HG03432 (cell line): Measurements from ENCODE around the gene SLIT1.
A peak's percentile ranks its signal among the peaks of the same experiment; 100 is the strongest.

Source experiments
- ATAC-seq: cut with Tn5 transposase; IDR thresholded peaks from one replicate; pipeline ENCODE4 v1.9.1; 2021; ENCODE audit warnings: mild to moderate bottlenecking, moderate library complexity; ENCODE audit not compliant: unreplicated experiment

The SLIT1 gene

DNA sequence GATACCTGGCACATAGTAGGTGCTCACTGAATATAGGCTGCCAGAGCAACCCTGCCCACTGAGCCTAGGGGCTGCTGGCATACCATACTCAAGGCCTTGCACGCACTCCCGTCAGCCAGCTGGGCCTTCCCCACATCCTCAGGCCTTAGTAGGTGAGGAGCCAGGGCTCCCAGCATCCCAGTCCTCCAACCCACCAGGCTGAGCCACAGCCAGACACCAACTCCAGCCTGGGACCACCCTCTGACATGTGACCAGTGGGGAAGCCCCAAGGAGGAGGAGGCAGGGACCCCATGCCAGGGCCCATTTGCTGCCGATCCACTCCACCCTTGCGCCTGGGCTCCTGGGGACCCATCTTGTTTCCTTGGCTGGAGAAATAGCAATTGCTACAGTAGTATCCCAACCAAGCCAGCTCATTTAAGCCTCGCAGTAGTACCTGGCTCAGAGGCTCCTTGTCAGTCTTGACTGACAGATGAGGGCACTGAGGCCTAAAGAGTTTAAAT, 11.4 kb downstream of the SLIT1 start:
- no peak for ATAC-seq

DNA sequence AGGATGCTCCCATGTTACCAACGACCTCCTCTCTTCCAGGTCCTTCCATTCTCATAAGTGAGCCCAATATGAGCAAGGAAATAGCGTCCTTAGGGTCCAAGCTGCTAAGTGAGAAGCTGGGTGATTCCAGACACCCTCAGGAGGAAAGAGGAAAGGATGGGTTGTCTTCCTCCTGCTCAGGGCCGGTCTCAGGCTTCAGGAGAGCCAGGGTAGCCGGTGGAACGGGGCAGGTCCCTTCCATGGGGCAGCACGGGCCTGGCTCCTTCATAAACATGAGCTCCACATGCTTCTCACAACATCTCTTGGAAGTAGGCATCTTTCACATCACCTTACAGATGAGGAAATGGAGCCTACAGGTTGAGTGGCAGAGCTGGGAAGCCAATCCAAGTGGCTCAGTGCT, 12.7 kb downstream of the SLIT1 start:
- ATAC-seq = no peak

DNA sequence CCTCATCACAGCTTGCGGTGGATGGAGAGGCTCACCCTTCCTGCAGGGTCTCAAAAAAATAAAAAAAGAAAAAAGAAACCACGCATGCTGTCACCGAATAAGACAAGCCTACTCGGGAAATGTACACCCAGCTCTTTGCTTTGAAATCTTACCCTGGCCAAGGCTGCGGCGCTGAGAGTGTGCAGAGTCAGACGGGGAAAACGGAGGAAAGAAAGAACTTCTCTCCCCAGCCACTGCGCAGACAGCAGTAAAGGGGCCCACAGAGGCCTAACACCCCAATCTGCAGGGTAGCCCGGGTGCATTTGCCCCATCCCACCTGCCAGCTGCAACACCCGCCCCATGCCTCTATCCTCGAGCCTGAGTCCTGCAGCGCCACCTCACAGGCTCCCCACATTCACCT, 14.8 kb downstream of the SLIT1 start:
- no peak for ATAC-seq

DNA sequence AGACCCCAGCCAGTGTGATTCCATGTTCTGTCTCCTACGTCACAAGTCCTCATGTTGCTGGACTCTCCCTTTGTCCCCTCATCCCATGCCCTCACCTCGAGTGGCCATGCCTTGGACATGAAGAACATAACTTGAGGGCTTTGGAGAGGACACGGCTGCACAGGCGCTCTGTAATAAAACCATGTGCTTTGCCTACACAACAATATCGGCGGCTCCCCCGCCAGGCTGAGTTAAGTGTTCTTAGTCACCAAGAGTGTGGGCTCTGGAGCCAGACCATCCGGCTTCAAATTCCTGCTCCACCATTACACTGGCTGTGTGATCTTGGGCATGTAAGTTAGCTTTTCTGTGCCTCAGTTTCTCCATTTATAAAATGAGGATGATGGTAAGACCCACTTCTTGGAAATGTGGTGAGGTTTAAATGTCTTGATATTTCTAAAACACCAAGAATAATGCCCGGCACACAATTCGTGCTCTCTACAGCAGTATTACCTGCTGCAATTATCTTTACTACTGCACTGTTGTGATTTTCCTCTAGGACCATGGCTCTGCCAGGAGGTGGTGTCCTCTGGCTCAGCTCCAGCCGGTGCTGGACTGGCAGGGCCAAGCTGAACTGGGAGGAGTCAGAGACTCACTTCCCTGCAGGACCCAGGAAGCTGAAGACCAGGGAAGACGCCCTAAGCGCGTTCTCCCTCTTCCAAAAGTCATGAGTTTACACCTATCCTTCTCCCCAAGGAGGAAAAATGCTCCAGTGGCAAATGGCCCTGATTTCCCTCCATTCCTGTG, 15.7 kb downstream of the SLIT1 start:
- no peak for ATAC-seq

DNA sequence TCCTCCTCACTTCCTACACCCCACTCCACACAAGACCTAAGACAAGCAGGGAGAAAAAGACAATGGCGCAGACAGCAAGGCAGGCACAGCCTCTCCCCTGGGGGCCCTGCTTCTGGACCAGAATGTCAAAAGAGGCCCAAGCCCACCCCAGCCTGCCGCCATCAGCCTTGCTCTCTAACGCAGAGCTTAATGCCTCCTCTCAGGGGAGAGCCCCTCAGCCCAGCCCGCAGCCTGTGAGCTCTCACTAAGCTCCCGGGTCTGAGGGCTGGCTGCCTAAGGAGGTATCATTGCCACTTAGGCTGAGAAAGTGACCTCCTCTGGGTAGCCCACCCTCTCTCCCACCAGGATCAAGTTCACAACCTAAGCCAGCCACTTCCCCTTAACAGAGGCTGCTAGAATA, 16.7 kb downstream of the SLIT1 start:
- ATAC-seq = no peak

DNA sequence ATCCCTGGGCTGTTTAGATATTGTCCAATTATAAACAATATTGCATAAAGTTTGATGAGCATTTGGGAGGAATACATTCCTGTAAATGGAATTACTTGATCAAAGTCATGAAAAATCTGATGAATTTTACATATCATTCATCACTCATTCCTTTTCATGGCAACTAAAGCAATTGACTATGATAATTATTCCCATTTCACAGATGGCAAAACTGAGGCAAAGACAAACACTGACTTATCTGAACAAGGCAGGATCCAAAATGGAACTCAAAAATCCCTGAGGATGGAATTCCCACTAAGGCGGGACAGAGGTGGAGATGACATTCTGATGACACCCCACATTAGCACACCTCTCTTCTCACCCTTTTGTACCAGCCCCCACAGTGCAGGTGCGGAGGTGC, 17.1 kb downstream of the SLIT1 start:
- no peak for ATAC-seq

DNA sequence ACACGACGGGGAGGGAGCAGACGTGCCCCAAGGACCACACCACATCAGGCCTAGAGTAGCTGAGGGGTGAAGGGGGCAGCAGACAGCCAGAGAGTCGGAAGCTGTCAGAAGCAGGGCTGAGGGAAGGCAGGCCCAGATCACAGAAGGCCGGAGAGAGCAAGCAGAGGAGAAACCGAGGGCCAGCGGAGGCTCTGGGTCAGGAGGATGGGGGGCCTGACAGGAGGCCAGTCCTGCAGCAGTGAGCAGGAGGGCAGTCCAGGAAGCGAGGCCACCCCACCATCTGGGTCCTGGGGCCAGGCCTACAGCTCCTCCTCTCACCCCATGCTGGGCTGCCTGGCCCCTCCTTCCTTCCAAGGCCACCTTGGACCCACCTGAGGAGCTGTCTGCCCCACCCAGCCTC, 20.3 kb downstream of the SLIT1 start:
- ATAC-seq = no peak

DNA sequence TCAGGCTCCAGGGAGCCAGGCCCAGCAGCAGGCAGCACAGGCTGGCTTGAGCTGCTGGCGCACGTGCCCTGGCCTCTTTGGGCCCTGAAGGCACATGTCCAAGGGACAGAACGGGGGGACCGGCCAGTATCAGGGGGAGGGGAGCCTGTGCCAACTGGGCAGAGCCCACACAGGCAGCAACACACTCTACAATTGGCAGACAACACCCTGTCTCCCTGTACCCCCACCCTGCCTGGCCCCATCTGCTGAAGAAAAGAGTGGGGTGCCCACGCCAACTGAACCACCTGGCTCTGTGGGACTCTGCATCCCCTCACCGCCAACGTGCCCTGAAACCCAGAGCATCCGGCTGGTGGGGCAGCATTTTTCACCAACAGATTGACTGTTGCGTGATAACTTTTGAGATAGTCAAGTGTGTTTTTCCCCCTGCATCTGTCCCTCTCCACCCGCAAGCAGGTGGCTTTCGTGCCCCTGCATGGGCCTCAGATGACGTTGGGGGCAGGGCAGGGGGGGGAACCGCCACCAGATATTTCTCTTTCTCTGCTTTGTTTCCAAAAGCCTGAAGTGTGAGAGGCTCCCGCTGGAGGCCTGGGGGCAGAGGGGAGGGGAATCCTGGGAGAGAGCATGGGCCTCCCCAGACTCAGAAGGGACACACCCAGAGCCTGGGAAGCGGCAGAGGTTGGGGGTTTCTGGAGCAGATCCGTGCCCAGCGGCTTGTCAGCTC, 21.8 kb downstream of the SLIT1 start:
- ATAC-seq = no peak

DNA sequence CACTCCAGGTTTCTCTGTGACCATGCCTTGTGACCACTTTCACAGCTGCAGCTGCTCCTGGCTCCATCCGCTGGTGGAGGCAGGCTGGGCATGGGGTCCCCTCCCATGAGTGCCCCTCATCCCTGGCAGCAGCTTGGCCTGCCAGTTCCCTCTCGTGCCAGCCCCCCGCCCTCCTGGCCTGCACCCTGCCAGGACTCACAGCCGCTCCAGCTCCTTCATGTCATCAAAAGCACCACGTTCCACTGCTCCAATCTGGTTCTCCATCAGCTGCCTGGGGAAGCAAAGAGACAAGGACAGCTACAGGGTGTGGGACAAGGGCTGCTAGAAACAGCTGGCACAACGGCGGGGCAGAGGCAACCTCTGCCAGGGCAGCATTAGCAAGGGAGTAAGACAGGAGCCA, 22.6 kb downstream of the SLIT1 start:
- no peak for ATAC-seq

DNA sequence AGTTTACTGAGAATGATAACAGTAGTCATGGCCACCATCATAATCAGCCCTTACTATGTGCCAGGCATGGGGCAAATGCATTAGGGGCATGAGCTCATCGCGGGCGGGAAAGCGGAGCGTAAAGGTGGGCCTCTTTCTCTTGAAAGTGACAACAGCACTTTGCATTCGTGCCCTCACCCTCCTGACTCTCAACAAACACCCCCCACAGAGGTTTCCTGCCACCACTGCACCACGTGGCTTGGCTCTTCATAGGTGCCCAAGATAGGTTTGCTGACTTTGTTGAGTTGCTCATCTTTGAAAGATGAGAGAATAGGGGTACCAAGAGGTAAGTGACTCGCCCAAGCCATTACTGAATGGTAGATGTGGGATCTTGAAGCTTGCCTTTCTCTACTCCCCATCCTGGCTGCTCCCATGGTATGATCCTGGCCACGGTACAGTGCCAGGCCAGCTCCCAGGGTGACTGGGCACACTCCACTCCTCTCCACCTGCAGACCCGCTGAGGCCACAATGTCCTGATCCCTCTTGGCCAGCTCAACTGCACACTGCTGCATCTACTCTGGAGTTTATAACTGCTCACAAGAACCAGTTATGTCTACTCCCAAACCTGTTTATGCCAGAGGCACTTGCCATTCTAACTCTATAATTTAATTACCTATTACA, 26.0 kb downstream of the SLIT1 start:
- no peak for ATAC-seq

DNA sequence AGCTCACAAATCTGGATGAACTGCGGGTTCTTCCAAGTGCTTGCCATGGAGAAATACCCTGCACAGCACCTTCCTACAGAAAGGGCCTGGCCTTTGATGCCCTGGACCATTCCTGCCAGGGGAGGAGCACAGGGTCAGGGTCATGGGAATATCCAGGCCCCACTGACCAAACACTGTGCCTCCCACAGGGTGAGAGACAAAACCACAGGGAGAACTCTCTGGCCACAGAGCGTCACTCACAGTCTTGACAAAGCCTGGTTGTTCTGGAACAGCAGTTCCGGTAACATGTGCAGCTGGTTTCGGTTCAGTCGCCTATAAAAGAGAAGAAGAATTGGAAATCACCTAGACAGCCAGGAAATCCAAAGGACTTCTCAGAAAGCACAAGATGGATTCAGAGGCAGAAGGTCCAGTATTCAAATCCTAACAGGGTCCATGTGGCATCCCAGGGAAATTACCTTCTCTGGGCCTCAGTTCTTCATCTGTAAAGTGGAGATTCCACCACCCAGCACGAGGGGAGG, 28.1 kb downstream of the SLIT1 start:
- ATAC-seq = peak; percentile 62

DNA sequence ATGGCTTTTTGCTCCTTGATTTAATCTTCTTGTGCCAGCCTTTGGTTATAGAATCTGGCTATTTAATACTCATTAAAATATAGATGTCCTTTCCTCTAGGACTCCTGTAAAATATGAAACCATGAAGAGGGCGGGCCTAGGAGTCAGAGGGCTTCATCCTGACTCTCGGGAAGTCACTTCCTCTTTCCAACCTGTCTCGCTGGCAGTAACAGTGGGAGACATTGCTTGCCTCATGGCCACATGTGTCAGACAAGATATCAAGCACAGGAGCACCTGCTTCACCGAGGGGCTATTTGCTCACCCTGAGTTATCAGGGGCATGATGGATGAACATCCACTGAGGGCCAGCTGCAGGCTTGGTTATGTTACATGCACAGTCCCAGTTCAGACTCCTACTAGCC, 31.0 kb downstream of the SLIT1 start:
- no peak for ATAC-seq

DNA sequence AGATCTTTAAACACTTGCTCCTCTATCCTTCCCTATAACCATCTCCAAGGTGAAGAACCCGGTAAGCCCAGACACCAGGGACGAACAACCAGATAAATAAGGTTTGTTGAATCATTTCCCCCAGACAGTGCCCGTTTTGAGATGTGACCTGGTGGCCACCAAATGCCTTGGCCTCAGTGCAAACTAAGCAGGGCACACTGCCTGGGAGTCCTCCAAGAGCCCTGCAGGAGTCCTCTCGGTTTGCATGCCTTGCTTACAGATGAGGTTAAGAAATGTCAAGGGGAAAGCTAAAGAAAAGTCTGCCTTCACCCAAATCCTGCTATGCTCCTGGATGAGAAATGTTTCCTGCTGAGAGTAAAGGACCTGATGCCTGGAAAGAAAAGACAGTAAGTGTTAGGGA, 31.6 kb downstream of the SLIT1 start:
- no peak for ATAC-seq

DNA sequence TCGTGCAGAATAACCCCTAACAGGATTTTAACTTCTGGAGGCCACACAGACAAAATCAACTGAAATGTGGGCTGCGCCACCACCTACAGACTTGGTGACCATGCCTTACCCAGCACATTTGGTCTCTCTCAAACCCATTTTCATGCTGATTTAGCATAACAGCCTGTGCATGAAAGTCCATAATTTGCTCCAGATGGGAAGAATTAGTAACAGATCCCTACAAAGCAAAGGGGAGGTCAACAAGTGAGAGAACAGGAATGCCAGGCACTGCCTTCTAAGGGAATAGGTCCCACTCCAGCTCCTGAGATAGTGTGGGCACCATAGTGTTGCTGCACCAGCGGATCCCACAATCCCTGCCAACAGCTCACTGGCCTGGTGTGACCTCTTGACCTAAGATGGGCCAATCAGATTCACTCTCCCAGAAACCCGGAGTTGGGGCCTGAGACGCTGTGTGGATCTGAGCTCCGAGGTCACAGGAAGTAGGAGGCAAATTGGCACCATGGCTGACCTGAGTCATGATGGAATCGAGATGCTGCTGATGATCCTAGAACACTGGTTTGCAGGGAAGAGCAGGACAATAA, 32.4 kb downstream of the SLIT1 start:
- ATAC-seq = no peak

DNA sequence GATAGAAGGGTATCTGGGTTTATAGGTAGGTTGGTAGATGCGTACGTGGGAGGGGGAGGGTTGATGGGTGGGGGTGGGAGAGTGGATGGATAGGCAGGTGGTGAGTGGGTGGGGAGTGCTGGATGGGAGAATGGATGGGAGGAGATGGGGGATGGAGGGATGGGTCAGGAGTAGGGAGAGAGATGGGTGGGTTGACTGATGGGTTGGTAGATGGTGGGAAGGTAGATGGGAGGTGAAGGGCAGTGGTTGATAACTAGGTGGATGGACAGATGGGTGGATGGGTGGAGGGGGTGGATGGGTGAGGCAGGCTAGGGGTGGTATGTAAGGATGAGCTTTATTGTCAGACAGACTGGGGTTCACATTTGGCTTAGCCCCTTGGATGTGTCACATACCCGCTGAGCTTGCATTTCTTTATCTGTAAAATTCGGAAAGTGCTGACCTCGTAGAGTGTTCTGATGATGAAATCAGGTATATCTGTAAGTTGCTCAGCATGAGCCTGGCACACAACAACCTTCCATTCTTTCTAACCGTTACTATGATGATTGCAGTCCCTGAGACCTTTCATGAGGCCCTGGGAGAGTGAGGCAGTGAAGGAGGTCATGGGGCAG, 34.3 kb downstream of the SLIT1 start:
- no peak for ATAC-seq

DNA sequence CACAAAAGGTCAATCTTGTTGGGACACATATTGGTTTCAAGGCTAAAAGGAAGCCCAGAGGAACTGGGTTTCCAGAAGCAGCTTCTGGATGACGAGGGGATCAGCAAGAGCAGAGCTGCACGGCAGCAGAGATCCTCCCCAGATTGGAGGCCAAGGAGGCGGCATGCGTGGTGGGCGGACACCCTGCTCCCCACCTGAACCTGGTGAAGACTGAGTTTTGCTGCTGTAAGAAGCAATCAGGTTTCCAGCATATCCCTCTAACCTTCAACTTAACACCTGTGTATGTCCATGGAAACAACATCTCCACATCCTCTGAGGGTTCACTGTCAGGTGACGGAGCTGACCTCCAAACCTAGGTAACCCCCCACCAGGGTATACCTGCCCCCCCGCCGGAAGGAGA, 35.1 kb downstream of the SLIT1 start:
- ATAC-seq = no peak

DNA sequence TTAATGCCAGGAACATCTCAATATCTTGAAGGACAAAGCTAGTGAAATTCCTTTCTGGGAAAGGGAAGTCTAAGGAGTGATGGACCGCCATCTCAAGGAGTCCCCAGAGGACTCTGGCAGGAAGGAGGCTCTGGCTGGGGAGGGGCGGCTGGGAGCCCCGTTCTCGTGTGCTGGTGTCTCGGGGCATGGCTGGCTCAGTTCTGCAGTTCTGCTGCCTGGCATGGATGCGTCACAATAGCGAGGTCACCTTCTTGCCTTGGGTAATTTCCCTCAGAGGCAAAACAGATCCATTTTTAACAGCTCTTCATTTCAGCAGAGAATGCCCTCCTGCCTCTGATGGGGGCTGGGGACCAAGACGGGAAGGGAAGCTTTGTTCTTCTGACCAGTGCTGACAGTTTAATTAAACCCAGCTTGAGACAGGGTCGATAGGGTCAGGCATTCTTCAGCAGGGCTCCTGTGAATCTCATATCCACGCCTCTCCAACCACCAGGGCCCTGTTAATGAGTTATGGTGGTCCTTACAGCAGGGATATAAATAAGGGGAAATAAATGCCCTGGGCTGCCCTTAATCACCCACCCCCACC, 35.7 kb downstream of the SLIT1 start:
- no peak for ATAC-seq

DNA sequence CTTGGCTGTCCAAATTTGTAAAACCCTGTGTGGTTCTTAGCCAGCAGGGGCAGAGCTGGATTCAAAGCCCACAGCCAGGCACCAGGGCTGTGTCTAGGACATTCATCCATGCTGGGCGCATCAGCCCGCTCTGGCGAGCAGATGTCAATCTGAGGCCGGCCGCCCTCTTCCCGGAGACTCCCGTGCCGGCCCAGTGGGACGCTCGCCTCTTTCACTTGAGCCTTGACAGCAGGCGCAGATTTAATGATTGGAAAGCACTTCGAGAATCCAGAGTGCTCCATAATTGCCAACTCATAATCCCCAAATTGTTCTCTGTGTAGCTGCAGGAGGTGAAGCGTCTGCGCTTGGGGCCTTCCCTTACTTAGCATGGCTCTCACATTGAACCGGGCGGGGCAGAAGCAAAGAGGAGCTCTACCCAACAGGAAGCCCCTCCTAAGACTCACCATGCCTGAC, 36.7 kb downstream of the SLIT1 start:
- ATAC-seq = no peak

DNA sequence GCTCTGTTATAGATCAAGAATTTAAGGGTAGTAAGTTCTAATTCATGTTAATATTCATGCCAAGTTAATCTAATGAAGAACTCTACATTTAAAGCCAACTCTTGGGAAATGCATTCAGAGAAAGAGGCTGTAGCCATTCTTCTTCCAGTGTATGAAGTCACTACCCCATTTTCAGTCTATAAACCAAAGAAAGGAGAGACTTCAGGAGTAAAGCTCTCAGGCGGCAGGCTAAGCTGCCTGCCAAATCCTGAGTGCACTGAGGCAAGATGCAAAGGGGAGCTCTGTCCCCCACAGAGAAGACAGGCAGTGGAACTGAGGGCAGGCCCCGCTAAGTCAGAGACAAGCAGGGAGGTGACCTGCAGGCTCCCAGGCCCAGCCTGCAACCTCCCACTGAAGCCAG, 41.5 kb downstream of the SLIT1 start:
- ATAC-seq = no peak

DNA sequence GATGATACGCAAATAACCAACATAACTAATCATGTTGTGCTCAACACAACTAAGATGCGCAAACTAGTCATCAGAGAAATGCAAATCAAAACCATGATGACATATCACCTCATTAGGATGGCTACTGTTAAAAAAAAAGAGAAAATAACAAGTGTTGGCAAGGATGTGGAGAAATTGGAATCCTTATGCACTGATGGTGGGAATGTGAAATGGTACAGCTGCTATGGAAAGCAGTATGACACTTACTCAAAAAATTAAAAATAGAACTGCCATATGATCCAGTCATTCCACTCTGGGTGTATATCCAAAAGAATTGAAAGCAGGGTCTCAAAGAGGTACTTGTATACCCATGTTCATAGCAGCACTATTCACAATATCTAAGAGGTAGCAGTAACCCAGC, 42.9 kb downstream of the SLIT1 start:
- no peak for ATAC-seq
